Forelimb muscle (tissue), 1 donor: ENCODE data around the gene RACK1. TPM values are rescaled to one million over a fixed set of nuclear protein-coding genes. Genes with fewer than 3 reads are reported as not detected.

Experiments
- DNase-seq: peaks from one replicate; pipeline ENCODE4 v3.0.0-alpha.2; 2013; ENCODE audit warnings: low read depth
- polyA plus RNA-seq: library from polyadenylated mRNA; unstranded; fragments of 120-200 nt; gene quantifications from one replicate; pipeline ENCODE4 v1.2.1, GENCODE V29; 2013; ENCODE audit not compliant: insufficient read length

The RACK1 gene
- polyA plus RNA-seq, 1 donor, result 3,643 TPM

GRCh38 chr5:181198106-181198685 lies 45.5 kb downstream of the RACK1 start:
- DNase-seq, result no peak

- no peak for DNase-seq
Observed at GRCh38 chr5:181197326-181197951, 46.3 kb downstream of the RACK1 start.

- no peak for DNase-seq
Observed at GRCh38 chr5:181195249-181195761, 48.4 kb downstream of the RACK1 start.

- no peak for DNase-seq
Observed at GRCh38 chr5:181194489-181195248, 49.0 kb downstream of the RACK1 start.

- no peak for DNase-seq
Observed at GRCh38 chr5:181193656-181194055, 50.0 kb downstream of the RACK1 start.

GRCh38 chr5:181192337-181193046 lies 51.2 kb downstream of the RACK1 start:
- no peak for DNase-seq

- DNase-seq, result peak; percentile 80
Observed at GRCh38 chr5:181191526-181192336, 52.0 kb downstream of the RACK1 start.

- DNase-seq, result no peak
Observed at GRCh38 chr5:181190711-181191525, 52.8 kb downstream of the RACK1 start.

- DNase-seq, result no peak
Observed at GRCh38 chr5:181189962-181190710, 53.6 kb downstream of the RACK1 start.

GRCh38 chr5:181189363-181189961 lies 54.2 kb downstream of the RACK1 start:
- no peak for DNase-seq

GRCh38 chr5:181188700-181189362 lies 54.9 kb downstream of the RACK1 start:
- peak; percentile 80 for DNase-seq

- no peak for DNase-seq
Observed at GRCh38 chr5:181187500-181188213, 56.0 kb downstream of the RACK1 start.

- no peak for DNase-seq
Observed at GRCh38 chr5:181186986-181187499, 56.7 kb downstream of the RACK1 start.
